Mesothelial cell of epicardium (in vitro differentiated cells): ENCODE results near the gene AHCYL2. TPM values are rescaled to one million over a fixed set of nuclear protein-coding genes. Genes with fewer than 3 reads are reported as not detected.
"Not testable (repeated sequence)": the region's sequence is repeated elsewhere in the genome, so short reads cannot be mapped to it uniquely, and the experiment has no call there.

Source experiments
- DNase-seq, 2 experiments: peaks; one replicate each; pipeline ENCODE4 v3.0.0; 2021; ENCODE audit warnings: low spot score in 2 of 2; ENCODE audit not compliant: unreplicated experiment in 2 of 2
- H3K27ac Mint-ChIP-seq: 2 replicates; pipeline ENCODE4 v1.8.0; 2021; ENCODE audit warnings: mixed read lengths
- H3K27me3 Mint-ChIP-seq: 2 replicates; pipeline ENCODE4 v1.8.0; 2021; ENCODE audit warnings: low read depth, mixed read lengths
- H3K36me3 Mint-ChIP-seq: 2 replicates; pipeline ENCODE4 v1.8.0; 2021; ENCODE audit warnings: mixed read lengths
- H3K4me1 Mint-ChIP-seq: 2 replicates; pipeline ENCODE4 v1.8.0; 2021; ENCODE audit warnings: mixed read lengths
- H3K4me3 Mint-ChIP-seq: 2 replicates; pipeline ENCODE4 v1.8.0; 2021; ENCODE audit warnings: mild to moderate bottlenecking, moderate library complexity, mixed read lengths
- H3K9me3 Mint-ChIP-seq: 2 replicates; pipeline ENCODE4 v1.8.0; 2021; ENCODE audit warnings: mixed read lengths
- CTCF ChIP-seq: fragments of 200-600 bp; sonication (generic); IDR thresholded peaks from one replicate; pipeline ENCODE4 v1.5.0; 2021; ENCODE audit warnings: antibody characterized with exemption; ENCODE audit not compliant: unreplicated experiment
- total RNA-seq: library from RNA; stranded (reverse); gene quantifications from 3 replicates; pipeline ENCODE4 v1.2.1, GENCODE V29; 2021

Gene AHCYL2
- total RNA-seq, 1 donor from 2014 or later = 22.8 TPM

DNA sequence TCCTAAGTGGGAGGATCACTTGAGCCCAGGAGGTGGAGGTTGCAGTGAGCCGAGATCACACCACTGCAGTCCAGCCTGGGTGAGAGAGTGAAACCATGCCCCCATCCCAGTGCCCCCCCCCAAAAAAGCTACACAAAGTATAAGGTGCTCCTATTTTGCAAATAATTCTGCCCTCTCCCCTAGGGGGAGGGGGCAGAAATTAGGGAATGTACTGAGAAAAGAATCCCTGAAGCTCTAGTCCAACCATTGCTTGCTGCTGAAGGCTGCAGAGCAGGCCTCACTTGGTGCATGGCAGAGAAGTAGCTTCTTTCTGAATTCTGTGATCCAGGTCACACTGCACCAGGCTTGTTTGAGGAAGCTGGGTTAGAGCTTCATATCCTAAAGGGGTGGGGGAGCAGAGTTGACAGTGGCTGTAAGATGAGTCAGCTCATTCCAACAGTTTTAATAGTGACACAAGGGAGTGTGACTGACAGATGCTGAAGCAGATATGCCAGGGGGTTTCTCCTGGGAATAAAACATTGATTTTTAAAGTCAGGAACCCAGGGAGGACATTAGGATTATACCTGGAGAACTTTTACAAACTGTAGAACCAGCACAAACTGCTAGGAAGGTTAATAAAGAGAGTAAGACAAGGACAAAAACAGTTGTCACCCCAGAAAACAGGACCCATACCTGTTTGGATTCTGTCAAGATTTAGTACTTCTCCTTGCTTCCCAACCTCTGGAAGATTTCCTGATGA is 176.6 kb downstream of the AHCYL2 start:
- DNase-seq = no peak
- no peaks in the 10 kb centered on the region for H3K4me1 Mint-ChIP-seq
- H3K27ac Mint-ChIP-seq = no peak overlapping the region
- H3K4me3 Mint-ChIP-seq = no peak overlapping the region
- H3K9me3 Mint-ChIP-seq = no peaks in the 10 kb centered on the region
- no peak for TF ChIP-seq CTCF
- peaks cover 25% of the 10 kb centered on the region for H3K36me3 Mint-ChIP-seq
- H3K27me3 Mint-ChIP-seq = no peaks in the 10 kb centered on the region

DNA sequence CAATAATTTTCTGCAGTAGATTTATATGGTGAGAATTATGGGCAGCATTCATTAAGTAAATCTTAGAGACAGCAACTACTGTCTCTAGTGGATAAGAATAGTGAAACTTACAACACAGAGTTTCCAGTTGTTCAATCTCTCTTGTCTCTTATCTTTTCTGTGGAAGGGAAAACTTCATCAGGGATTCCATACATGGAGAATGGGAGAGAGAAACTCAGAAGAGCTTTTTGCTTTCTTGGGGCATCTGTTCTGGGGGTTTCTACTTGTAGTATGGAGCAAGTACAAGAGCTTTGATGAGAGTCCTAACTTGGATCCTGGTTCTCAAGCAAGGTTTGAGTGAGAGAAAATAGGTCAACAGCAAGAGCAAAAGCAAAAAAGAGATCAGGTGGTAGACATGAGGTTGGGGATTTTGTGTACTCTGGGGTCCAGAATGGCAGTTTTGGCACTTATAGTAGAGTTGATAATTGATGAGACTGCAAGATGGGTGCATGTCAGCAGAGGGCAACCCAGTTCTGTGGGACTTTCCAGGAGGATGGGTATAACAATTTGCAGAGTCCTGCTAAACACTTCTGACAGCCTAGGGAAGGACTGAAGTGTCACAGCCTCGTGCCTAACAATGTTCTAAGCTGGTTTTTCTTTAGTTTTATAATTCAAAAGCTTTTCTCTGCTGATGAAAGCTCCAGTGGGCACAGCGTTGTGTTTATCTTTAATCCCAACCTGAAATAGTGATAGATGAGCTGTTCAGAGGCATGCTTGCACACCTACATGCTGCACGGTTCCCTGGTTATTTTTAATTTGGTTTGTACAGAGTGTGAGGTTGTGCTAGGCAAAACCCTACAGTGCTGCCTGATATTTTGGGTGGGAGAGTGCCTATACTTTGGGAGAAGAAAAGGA is 177.4 kb downstream of the AHCYL2 start:
- Mint-ChIP-seq H3K27me3 (no peaks in the 10 kb centered on the region), H3K27ac (no peak overlapping the region), H3K9me3 (no peaks in the 10 kb centered on the region), H3K36me3 (peaks cover 25% of the 10 kb centered on the region), H3K4me1 (no peaks in the 10 kb centered on the region), H3K4me3 (no peak overlapping the region)
- no peak for TF ChIP-seq CTCF
- no peak for DNase-seq

- no peak overlapping the region for H3K4me3 Mint-ChIP-seq
- H3K9me3 Mint-ChIP-seq = no peaks in the 10 kb centered on the region
- no peaks in the 10 kb centered on the region for H3K4me1 Mint-ChIP-seq
- peaks cover 31% of the 10 kb centered on the region for H3K36me3 Mint-ChIP-seq
- no peak overlapping the region for H3K27ac Mint-ChIP-seq
- H3K27me3 Mint-ChIP-seq = no peaks in the 10 kb centered on the region
- no peak for DNase-seq
- TF ChIP-seq CTCF = no peak
Observed at GRCh38 chr7:129405527-129405926, 180.7 kb downstream of the AHCYL2 start.

GRCh38 chr7:129410238-129410637 is 185.4 kb downstream of the AHCYL2 start:
- H3K36me3 Mint-ChIP-seq = peaks cover 40% of the 10 kb centered on the region
- not testable (repeated sequence) for H3K9me3 Mint-ChIP-seq, H3K4me1 Mint-ChIP-seq, H3K27me3 Mint-ChIP-seq, DNase-seq, H3K27ac Mint-ChIP-seq, H3K4me3 Mint-ChIP-seq

GRCh38 chr7:129412501-129412900 is 187.7 kb downstream of the AHCYL2 start:
- no peak for TF ChIP-seq CTCF
- H3K27me3 Mint-ChIP-seq = no peaks in the 10 kb centered on the region
- H3K9me3 Mint-ChIP-seq = peaks cover 8% of the 10 kb centered on the region
- peaks cover 37% of the 10 kb centered on the region for H3K36me3 Mint-ChIP-seq
- H3K4me3 Mint-ChIP-seq = no peak overlapping the region
- H3K4me1 Mint-ChIP-seq = no peaks in the 10 kb centered on the region
- no peak overlapping the region for H3K27ac Mint-ChIP-seq
- no peak for DNase-seq

GRCh38 chr7:129417073-129417472 is 192.2 kb downstream of the AHCYL2 start:
- H3K4me1 Mint-ChIP-seq = no peaks in the 10 kb centered on the region
- peaks cover 4% of the 10 kb centered on the region for H3K9me3 Mint-ChIP-seq
- H3K27me3 Mint-ChIP-seq = no peaks in the 10 kb centered on the region
- H3K4me3 Mint-ChIP-seq = no peak overlapping the region
- no peak for TF ChIP-seq CTCF
- peaks cover 19% of the 10 kb centered on the region for H3K36me3 Mint-ChIP-seq
- DNase-seq = no peak
- no peak overlapping the region for H3K27ac Mint-ChIP-seq
